ENCODE results near the gene HAS3. TPM values are rescaled to one million over a fixed set of nuclear protein-coding genes. Genes with fewer than 3 reads are reported as not detected.
"Not testable (repeated sequence)": the region's sequence is repeated elsewhere in the genome, so short reads cannot be mapped to it uniquely, and the experiment has no call there.

Gene HAS3
- total RNA-seq, 1 experiment from 2014 or later, result 2.5 TPM

DNA sequence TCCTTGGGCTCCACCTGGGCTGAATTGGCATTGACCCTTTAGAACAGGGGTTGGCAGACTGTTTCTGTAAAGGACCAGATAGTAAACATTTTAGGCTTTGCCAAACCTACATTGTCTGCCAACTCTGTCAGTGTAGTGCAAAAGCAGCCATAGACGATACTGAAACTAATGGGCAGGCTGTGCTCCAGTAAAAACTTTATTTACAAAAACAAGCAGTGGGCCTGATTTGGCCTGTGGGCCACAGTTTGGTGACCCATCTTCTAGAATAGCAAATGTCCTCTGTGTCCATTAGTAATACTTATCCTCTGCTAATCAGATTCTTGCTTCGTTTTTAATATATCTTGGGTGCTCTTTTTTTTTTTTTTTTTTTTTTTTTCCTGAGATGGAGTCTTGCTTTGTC is 33.2 kb downstream of the HAS3 start:
- H3K27me3 ChIP-seq (ENCODE audit: insufficient read depth, low read depth), result no peaks in the 10 kb centered on the region
- H3K79me2 ChIP-seq (ENCODE audit: low read depth), result peaks cover 37% of the 10 kb centered on the region
- ChIA-PET CTCF (no interaction called here), POLR2A (ENCODE audit: unreplicated experiment) (no interaction called here)
- TF ChIP-seq, protein P1, sequence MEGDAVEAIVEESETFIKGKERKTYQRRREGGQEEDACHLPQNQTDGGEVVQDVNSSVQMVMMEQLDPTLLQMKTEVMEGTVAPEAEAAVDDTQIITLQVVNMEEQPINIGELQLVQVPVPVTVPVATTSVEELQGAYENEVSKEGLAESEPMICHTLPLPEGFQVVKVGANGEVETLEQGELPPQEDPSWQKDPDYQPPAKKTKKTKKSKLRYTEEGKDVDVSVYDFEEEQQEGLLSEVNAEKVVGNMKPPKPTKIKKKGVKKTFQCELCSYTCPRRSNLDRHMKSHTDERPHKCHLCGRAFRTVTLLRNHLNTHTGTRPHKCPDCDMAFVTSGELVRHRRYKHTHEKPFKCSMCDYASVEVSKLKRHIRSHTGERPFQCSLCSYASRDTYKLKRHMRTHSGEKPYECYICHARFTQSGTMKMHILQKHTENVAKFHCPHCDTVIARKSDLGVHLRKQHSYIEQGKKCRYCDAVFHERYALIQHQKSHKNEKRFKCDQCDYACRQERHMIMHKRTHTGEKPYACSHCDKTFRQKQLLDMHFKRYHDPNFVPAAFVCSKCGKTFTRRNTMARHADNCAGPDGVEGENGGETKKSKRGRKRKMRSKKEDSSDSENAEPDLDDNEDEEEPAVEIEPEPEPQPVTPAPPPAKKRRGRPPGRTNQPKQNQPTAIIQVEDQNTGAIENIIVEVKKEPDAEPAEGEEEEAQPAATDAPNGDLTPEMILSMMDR (conservative IDR thresholded peaks at IDR 0.05), result no peak
- TF ChIP-seq EZH2 (IDR thresholded peaks at IDR 0.05; ENCODE audit: low read depth), result no peak
- H4K20me1 ChIP-seq (ENCODE audit: insufficient read depth), result peaks cover 35% of the 10 kb centered on the region
- intact Hi-C loops (cut with micrococcal nuclease; ENCODE audit: unreplicated experiment), result no loop called here
- peaks cover 9% of the 10 kb centered on the region; the same call in 1 of the 2 replicates for H3F3A ChIP-seq (ENCODE audit: insufficient read depth, low read depth)
- H3K9me3 ChIP-seq (ENCODE audit: insufficient read depth, low read depth), result no peaks in the 10 kb centered on the region
- no peak for DNase-seq
- peaks cover 46% of the 10 kb centered on the region for H3K36me3 ChIP-seq (ENCODE audit: low read depth)
- H3K4me1 ChIP-seq (replicated peaks; ENCODE audit: insufficient read depth), result peaks cover 7% of the 10 kb centered on the region
- no TSS peak for BruUV-seq (replicated peaks)
- no peak overlapping the region for H3K27ac ChIP-seq
- H3K4me2 ChIP-seq, result no peak overlapping the region
- no peak overlapping the region for H3K4me3 ChIP-seq
- no peaks in the 10 kb centered on the region for H3K9me2 ChIP-seq (ENCODE audit: insufficient read depth)
- H2AFZ ChIP-seq, result no peak overlapping the region

DNA sequence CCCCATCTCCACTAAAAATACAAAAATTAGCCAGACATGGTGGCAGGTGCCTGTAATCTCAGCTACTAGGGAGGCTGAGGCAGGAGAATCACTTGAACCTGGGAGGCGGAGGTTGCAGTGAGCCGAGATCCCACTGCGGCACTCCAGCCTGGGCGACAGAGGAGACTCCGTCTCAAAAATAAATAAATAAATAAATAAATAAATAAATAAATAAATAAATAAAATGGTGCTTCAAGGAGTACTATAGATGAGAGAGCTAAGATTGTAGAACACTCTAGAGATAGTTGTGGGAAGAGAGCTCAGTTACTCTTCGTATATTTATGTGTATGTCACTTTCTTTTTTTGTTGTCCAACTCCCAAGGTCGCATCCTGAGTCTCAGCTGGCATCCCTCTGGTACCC is 34.0 kb downstream of the HAS3 start:
- H3K27me3 ChIP-seq (ENCODE audit: insufficient read depth, low read depth); intact Hi-C loops (cut with micrococcal nuclease; ENCODE audit: unreplicated experiment); BruUV-seq (replicated peaks); H3K27ac ChIP-seq; H3K4me2 ChIP-seq; H3K4me3 ChIP-seq; H2AFZ ChIP-seq; H3K4me1 ChIP-seq (replicated peaks; ENCODE audit: insufficient read depth); H3K9me3 ChIP-seq (ENCODE audit: insufficient read depth, low read depth); H3F3A ChIP-seq (ENCODE audit: insufficient read depth, low read depth); CTCF ChIA-PET; H3K9me2 ChIP-seq (ENCODE audit: insufficient read depth); DNase-seq: not testable (repeated sequence)
- H3K36me3 ChIP-seq (ENCODE audit: low read depth), result peaks cover 54% of the 10 kb centered on the region
- POLR2A ChIA-PET (ENCODE audit: unreplicated experiment), result interaction anchor here (0.5 kb wide), 1 partner anchor 836 kb away, joined by 3 read pairs; no protein-coding TSS in a partner anchor
- H3K79me2 ChIP-seq (ENCODE audit: low read depth), result peaks cover 29% of the 10 kb centered on the region
- H4K20me1 ChIP-seq (ENCODE audit: insufficient read depth), result peaks cover 26% of the 10 kb centered on the region

DNA sequence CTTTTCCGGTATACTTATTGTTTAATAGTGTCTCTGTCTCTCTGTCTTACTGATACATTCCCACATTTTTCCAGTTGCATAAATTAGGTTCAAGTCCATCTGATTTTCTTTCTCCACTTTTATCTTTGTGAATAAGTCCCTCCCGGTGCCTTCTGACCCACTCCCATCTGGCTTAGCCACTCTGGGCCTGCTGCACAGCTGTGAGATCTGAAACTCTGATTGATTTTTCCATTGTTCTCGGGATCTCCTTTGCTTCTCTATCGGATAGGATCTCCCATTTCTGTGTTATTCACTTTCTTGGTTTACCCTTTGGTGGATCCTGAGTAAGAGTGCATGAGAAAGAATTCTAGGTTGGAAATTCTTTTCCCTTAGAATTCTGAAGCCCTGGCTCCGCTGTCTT is 35.6 kb downstream of the HAS3 start:
- TF ChIP-seq EZH2 (IDR thresholded peaks at IDR 0.05; ENCODE audit: low read depth), result no peak
- TF ChIP-seq, protein P1 (conservative IDR thresholded peaks at IDR 0.05), result no peak
- Histone ChIP-seq H3K36me3 (ENCODE audit: low read depth) (peaks cover 62% of the 10 kb centered on the region), H3K79me2 (ENCODE audit: low read depth) (peaks cover 13% of the 10 kb centered on the region), H3K9me3 (ENCODE audit: insufficient read depth, low read depth) (no peaks in the 10 kb centered on the region), H4K20me1 (ENCODE audit: insufficient read depth) (peaks cover 16% of the 10 kb centered on the region), H3F3A (ENCODE audit: insufficient read depth, low read depth) (peaks cover 14% of the 10 kb centered on the region; the same call in 1 of the 2 replicates), H3K4me1 (replicated peaks; ENCODE audit: insufficient read depth) (no peaks in the 10 kb centered on the region), H3K27me3 (ENCODE audit: insufficient read depth, low read depth) (no peaks in the 10 kb centered on the region), H3K4me3 (no peak overlapping the region), H3K9me2 (ENCODE audit: insufficient read depth) (no peaks in the 10 kb centered on the region), H2AFZ (no peak overlapping the region), H3K4me2 (no peak overlapping the region), H3K27ac (no peak overlapping the region)
- no TSS peak for BruUV-seq (replicated peaks)
- intact Hi-C loops (cut with micrococcal nuclease; ENCODE audit: unreplicated experiment), result no loop called here
- ChIA-PET CTCF (no interaction called here), POLR2A (ENCODE audit: unreplicated experiment) (no interaction called here)
- no peak for DNase-seq

DNA sequence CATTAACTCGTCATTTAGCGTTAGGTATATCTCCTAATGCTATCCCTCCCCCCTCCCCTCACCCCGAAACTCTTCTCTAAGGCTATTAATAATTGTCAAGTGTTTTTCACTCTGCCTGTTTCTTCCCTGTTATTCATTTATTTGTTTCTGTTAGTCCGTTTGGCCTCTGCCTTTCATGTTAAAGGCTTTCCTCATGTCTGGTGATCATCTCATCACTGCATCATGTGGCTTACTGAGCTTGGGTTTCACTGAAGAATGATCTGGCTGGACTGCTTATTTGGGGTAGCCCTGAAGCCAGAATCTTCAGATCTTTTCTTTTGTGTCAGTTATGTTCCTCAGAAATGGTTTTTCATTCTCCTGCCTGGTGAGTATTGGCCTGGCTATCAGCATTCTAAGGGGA is 36.5 kb downstream of the HAS3 start:
- no peaks in the 10 kb centered on the region for H3K27me3 ChIP-seq (ENCODE audit: insufficient read depth, low read depth)
- ChIA-PET CTCF (no interaction called here), POLR2A (ENCODE audit: unreplicated experiment) (no interaction called here)
- H2AFZ ChIP-seq, result no peak overlapping the region
- no peak overlapping the region for H3K4me3 ChIP-seq
- no TSS peak for BruUV-seq (replicated peaks)
- H3K4me1 ChIP-seq (replicated peaks; ENCODE audit: insufficient read depth), result no peaks in the 10 kb centered on the region
- no peak overlapping the region for H3K27ac ChIP-seq
- H3K36me3 ChIP-seq (ENCODE audit: low read depth), result peaks cover 63% of the 10 kb centered on the region
- intact Hi-C loops (cut with micrococcal nuclease; ENCODE audit: unreplicated experiment), result no loop called here
- DNase-seq, result no peak
- H3K9me2 ChIP-seq (ENCODE audit: insufficient read depth), result no peaks in the 10 kb centered on the region
- peaks cover 9% of the 10 kb centered on the region; the same call in 1 of the 2 replicates for H4K20me1 ChIP-seq (ENCODE audit: insufficient read depth)
- H3K79me2 ChIP-seq (ENCODE audit: low read depth), result peaks cover 4% of the 10 kb centered on the region; the same call in 1 of the 2 replicates
- H3K9me3 ChIP-seq (ENCODE audit: insufficient read depth, low read depth), result no peaks in the 10 kb centered on the region
- H3K4me2 ChIP-seq, result no peak overlapping the region
- H3F3A ChIP-seq (ENCODE audit: insufficient read depth, low read depth), result peaks cover 19% of the 10 kb centered on the region; the same call in 1 of the 2 replicates
- TF ChIP-seq, protein P1 (conservative IDR thresholded peaks at IDR 0.05), result no peak
- no peak for TF ChIP-seq EZH2 (IDR thresholded peaks at IDR 0.05; ENCODE audit: low read depth)
